GM21515 (cell line): ENCODE data around the gene SH2D3C.
"Not testable (repeated sequence)": the region's sequence is repeated elsewhere in the genome, so short reads cannot be mapped to it uniquely, and the experiment has no call there.

Experiments used
- ATAC-seq: cut with Tn5 transposase; IDR thresholded peaks from one replicate; pipeline ENCODE4 v1.9.1; 2021; ENCODE audit not compliant: unreplicated experiment

SH2D3C gene

DNA sequence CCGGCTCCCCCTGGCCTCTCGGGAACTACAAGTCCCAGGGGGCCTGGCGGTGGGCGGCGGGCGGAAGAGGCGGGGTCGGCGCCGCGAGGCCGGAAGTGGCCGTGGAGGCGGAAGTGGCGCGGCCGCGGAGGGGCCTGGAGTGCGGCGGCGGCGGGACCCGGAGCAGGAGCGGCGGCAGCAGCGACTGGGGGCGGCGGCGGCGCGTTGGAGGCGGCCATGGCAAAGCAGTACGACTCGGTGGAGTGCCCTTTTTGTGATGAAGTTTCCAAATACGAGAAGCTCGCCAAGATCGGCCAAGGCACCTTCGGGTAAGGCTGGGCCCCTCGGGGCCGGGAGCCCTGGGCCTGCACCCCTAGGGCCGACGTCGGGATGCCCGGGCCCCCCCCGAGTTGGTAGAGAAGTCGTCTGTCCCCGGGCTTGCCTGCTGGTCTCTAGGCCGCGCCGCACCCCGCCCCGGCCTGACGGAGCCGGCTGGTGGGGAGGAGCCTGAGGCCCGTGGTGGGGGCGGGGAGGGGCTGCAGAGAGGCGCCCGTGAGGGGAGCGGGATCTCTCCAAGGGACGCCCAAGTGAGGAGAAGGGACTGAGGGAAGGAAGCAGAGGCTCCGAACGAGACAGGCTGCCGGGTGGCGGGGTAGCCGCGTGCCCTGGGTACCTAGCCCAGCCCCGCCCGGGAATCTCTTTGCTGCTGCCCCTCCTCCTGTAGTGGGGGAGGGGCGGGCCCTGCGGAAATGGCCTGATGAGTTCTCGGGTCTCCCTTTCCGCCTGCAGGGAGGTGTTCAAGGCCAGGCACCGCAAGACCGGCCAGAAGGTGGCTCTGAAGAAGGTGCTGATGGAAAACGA is 7.7 kb upstream of the SH2D3C start, which contains the start of gene CDK9:
TSS of gene CDK9 (plus strand) at position 102 of the 840 bp plus-strand sequence. CDS start at position 217, 115 bp downstream.
- ATAC-seq = peak; percentile 54

GRCh38 chr9:127785023-127785932 is 6.8 kb upstream of the SH2D3C start:
- peak; percentile 36 for ATAC-seq

GRCh38 chr9:127783111-127784008 is 4.9 kb upstream of the SH2D3C start:
- no peak for ATAC-seq

DNA sequence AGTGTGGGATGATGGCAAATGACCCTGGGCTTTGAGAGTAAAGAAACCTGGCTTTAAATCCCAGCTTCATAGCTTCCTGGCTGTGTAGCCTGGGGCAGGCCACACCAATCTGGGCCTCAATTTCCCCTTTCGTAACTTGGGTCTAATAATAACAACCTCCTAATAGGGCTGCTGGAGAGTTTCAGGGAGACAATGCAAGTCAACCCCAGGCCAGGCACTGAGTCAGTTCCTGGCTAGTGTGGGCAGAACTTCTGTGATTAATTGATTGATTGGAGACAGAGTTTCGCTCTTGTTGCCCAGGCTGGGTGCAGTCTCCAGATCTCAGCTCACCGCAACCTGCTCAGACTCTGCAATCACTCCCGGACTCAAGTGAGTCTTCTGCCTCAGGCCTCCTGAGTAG is 3.3 kb upstream of the SH2D3C start:
- no peak for ATAC-seq

GRCh38 chr9:127780909-127781308 is 2.4 kb upstream of the SH2D3C start:
- ATAC-seq = not testable (repeated sequence)

- no peak for ATAC-seq
These were observed 1.8 kb upstream of the SH2D3C start for GRCh38 chr9:127780126-127780885.

GRCh38 chr9:127779136-127779981 is 893 bp upstream of the SH2D3C start:
- ATAC-seq = peak; percentile 39

DNA sequence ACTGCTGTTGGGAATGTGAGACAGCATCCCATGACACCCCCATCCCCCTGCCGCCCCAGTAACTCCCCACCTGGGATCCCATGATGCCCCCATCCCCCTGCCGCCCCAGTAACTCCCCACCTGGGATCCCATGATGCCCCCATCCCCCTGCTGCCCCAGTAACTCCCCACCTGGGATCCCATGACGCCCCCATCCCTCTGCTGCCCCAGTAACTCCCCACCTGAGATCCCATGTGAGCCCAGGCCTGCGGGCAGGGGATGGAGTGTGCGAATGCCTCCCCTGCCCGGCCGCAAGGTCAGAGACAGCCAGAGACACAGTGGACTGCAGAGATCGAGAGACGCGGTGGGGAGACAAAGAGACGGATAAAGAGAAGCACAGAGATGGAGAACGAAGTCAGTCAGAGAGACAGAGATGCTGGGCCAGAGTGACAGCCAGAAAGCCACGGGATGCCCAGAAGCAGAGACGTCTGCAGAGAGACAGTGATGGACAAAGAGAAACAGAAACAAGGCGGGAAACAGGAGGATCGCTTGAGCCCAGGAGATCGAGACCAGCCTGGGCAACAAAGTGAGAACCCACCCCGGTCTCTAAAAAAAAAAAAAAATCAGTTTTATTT is 992 bp downstream of the SH2D3C start:
- no peak for ATAC-seq

- ATAC-seq = no peak
These were observed 1.6 kb downstream of the SH2D3C start for GRCh38 chr9:127776924-127777289.

- ATAC-seq = peak; percentile 35
These were observed 2.1 kb downstream of the SH2D3C start for GRCh38 chr9:127776195-127776923.

- ATAC-seq = no peak
These were observed 4.5 kb downstream of the SH2D3C start for GRCh38 chr9:127773981-127774380.

- ATAC-seq = no peak
These were observed 5.2 kb downstream of the SH2D3C start for GRCh38 chr9:127773272-127773671.

DNA sequence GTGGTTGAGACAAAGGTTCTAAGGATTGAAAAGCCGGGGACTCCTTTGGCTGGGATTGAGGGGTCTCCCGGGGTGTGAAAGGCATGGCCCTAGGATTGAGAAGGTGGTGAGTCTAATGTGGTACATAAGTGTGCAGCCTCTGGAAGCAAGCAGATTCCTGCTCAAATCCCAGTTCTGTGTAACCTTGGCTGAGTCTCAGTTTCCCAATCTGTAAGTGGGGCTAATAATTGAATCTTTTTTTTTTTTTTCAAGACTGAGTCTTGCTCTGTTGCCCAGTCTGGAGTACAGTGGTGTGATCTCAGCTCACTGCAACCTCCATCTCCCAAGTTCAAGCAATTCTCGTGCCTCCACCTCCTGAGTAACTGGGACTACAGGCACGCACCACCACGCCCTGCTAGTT is 5.9 kb downstream of the SH2D3C start:
- ATAC-seq = no peak

DNA sequence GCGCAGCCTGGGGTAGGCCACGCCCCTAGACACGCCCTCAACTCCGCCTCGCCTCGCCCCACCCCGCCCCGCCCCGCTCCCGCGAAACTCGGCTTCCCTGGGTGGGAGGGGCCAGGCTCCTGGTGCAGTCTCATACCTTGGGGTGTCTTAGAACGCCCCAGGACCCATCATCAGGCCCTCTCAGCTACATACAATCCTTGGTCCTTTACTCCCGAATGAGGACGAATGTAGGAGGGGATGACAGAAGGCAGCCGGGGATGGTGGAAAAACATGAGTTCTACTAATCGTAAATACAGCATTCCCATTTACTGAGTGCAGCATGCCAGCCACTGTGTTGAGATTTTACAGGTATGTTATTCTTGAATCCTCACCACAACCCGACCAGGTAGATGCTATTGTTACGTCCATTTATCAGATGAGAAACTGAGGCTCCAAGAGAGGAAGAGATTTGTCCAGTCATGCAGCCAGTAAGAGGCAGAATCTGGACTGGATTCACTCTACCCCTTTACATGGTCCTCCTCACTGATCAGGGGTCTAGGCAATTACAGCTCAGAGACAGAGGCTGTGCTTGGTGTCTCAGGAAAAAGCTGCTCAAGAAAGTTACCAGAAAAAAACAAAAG is 6.8 kb downstream of the SH2D3C start:
- no peak for ATAC-seq

- ATAC-seq = peak; percentile 82
These were observed 7.4 kb downstream of the SH2D3C start for GRCh38 chr9:127770905-127771569.

- no peak for ATAC-seq
These were observed 7.9 kb downstream of the SH2D3C start for GRCh38 chr9:127770583-127770904.

- ATAC-seq = no peak
These were observed 8.4 kb downstream of the SH2D3C start for GRCh38 chr9:127769929-127770582.
